22Rv1 (cell line): Measurements from ENCODE around the gene ARID3B.

Experiments used
- ZFX ChIP-seq: fragments of 450-650 bp; IDR thresholded peaks from 2 replicates; pipeline ENCODE4 v1.6.1; 2017; ENCODE audit warnings: antibody characterized with exemption, borderline replicate concordance
- TF ChIP-seq, protein P1 (sequence below): fragments of 450-650 bp; IDR thresholded peaks from 2 replicates; pipeline ENCODE4 v1.5.1; 2017; ENCODE audit warnings: mild to moderate bottlenecking

DNA sequence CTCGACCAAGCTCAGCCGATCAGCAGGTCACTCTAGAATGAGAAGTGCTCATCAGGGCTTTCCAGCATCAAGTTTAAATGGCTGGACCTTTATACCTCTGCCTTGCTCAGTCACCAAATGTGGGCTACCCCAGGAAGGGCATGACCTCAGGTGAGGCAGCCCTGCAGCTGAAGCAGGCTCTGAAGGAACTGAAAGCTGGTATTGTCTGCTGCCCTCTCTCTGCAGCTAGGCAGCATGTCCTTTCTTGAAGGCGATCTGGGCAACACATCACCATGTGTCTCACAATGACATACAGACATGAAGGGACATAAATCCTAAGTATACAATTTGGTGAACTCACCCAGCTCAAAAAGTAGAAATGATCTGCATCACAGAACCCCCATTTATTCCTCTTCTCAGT, 38.7 kb upstream of the ARID3B start:
- TF ChIP-seq, protein P1, sequence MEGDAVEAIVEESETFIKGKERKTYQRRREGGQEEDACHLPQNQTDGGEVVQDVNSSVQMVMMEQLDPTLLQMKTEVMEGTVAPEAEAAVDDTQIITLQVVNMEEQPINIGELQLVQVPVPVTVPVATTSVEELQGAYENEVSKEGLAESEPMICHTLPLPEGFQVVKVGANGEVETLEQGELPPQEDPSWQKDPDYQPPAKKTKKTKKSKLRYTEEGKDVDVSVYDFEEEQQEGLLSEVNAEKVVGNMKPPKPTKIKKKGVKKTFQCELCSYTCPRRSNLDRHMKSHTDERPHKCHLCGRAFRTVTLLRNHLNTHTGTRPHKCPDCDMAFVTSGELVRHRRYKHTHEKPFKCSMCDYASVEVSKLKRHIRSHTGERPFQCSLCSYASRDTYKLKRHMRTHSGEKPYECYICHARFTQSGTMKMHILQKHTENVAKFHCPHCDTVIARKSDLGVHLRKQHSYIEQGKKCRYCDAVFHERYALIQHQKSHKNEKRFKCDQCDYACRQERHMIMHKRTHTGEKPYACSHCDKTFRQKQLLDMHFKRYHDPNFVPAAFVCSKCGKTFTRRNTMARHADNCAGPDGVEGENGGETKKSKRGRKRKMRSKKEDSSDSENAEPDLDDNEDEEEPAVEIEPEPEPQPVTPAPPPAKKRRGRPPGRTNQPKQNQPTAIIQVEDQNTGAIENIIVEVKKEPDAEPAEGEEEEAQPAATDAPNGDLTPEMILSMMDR = no peak
- no peak for TF ChIP-seq ZFX
